Measurements from ENCODE around the gene PPP1R7. TPM values are rescaled to one million over a fixed set of nuclear protein-coding genes. Genes with fewer than 3 reads are reported as not detected.

Gene PPP1R7
- total and polyA plus RNA-seq, 10 donors = 36.1 to 89.3 (median 48.8) TPM

DNA sequence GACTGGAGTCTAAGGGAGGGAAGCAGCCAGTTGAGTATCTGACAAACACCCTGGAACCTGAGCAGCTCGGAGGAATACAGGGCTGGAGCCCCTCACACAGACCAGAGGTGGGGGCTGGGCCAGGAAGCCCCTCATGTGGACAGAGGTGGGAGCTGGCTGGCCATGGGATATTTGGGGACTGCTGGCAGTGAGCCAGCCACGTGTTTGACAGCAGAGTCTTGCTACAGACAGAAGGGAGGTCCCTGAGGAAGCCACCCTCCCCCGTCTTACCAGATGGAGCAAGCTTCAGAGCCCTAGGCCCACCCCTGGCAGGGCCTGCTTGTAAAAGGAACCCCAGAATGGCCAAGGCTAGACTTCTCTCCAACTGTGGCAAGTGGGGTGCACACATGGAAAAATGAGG, 44.6 kb upstream of the PPP1R7 start:
- no peaks in the 10 kb centered on the region for H3K27me3 ChIP-seq (replicated peaks in 1 of 7)
- intact Hi-C loops (cut with DNase I; ENCODE audit: low total_unique reads) = no loop called here
- no peak for DNase-seq
- H3K27ac ChIP-seq = peak overlapping the region in 1 of 8 donors; percentile 93
- no peak for TF ChIP-seq POLR2A (IDR thresholded peaks at IDR 0.05)
- TF ChIP-seq, protein P1, sequence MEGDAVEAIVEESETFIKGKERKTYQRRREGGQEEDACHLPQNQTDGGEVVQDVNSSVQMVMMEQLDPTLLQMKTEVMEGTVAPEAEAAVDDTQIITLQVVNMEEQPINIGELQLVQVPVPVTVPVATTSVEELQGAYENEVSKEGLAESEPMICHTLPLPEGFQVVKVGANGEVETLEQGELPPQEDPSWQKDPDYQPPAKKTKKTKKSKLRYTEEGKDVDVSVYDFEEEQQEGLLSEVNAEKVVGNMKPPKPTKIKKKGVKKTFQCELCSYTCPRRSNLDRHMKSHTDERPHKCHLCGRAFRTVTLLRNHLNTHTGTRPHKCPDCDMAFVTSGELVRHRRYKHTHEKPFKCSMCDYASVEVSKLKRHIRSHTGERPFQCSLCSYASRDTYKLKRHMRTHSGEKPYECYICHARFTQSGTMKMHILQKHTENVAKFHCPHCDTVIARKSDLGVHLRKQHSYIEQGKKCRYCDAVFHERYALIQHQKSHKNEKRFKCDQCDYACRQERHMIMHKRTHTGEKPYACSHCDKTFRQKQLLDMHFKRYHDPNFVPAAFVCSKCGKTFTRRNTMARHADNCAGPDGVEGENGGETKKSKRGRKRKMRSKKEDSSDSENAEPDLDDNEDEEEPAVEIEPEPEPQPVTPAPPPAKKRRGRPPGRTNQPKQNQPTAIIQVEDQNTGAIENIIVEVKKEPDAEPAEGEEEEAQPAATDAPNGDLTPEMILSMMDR (IDR thresholded peaks at IDR 0.05 in 8 of 11, conservative IDR thresholded peaks at IDR 0.05 in 3 of 11) = no peak
- TF ChIP-seq POLR2AphosphoS5 (IDR thresholded peaks at IDR 0.05) = no peak
- 50 to 71% (median 61%) methylated on average over 3 of the region's 3 CpGs for WGBS, 5 donors
- H3K4me1 ChIP-seq = peaks cover 23 to 88% (median 43%) of the 10 kb centered on the region in 6 donors
- peaks cover 0 to 22% (median 0%) of the 10 kb centered on the region in 6 donors for H3K36me3 ChIP-seq
- H3K9me3 ChIP-seq = no peaks in the 10 kb centered on the region
- H3K4me3 ChIP-seq = no peak overlapping the region

DNA sequence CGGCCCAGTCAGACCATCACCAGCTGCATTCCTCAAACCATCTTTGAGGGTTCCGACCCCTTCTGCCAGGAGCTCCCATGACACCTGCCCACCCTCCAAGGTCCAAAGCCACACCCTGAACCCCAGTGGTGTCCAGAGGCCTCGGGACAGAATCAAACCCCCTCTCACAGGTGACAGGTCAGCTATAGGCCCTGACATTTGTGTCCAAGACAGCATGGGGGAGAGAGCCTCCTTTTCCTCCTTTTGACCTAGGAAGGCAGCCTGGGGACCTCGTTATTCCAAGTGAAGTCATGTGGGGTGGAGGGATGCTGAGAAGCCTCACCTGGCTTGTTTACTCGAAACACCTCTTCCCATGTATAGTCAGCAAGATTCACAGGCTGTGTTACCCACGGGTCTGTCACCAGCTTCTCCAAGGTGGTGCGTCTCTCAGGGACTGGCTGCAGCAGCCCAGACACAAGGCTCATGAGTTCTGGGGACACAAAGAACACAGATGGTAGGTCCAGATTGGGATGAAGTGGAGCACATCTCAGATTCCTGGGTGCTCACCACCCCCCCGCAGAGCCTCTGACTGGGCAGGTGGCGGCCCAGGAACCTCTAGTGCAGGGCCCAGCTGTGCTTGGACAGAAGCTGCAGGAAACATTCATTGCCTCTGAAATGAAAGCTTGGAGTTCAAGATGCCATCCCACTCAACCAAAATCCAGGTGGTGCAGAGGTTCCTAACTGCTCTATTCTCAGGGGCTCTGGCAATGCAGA, 43.1 kb upstream of the PPP1R7 start:
- Histone ChIP-seq H3K27ac (peak overlapping the region in 2 of 8 donors; percentile 83 to 87), H3K4me3 (no peak overlapping the region), H3K36me3 (peaks cover 0 to 20% (median 0%) of the 10 kb centered on the region in 6 donors), H3K27me3 (replicated peaks in 1 of 7) (no peaks in the 10 kb centered on the region), H3K4me1 (peaks cover 15 to 92% (median 43%) of the 10 kb centered on the region in 6 donors), H3K9me3 (no peaks in the 10 kb centered on the region)
- no peak for DNase-seq
- intact Hi-C loops (cut with DNase I; ENCODE audit: low total_unique reads) = no loop called here
- TF ChIP-seq, protein P1 (IDR thresholded peaks at IDR 0.05 in 8 of 11, conservative IDR thresholded peaks at IDR 0.05 in 3 of 11) = no peak
- TF ChIP-seq POLR2AphosphoS5 (IDR thresholded peaks at IDR 0.05) (no peak), POLR2A (IDR thresholded peaks at IDR 0.05) (no peak)
- 92 to 97% (median 94%) methylated on average over 8 to 9 of the region's 9 CpGs for WGBS, 5 donors

DNA sequence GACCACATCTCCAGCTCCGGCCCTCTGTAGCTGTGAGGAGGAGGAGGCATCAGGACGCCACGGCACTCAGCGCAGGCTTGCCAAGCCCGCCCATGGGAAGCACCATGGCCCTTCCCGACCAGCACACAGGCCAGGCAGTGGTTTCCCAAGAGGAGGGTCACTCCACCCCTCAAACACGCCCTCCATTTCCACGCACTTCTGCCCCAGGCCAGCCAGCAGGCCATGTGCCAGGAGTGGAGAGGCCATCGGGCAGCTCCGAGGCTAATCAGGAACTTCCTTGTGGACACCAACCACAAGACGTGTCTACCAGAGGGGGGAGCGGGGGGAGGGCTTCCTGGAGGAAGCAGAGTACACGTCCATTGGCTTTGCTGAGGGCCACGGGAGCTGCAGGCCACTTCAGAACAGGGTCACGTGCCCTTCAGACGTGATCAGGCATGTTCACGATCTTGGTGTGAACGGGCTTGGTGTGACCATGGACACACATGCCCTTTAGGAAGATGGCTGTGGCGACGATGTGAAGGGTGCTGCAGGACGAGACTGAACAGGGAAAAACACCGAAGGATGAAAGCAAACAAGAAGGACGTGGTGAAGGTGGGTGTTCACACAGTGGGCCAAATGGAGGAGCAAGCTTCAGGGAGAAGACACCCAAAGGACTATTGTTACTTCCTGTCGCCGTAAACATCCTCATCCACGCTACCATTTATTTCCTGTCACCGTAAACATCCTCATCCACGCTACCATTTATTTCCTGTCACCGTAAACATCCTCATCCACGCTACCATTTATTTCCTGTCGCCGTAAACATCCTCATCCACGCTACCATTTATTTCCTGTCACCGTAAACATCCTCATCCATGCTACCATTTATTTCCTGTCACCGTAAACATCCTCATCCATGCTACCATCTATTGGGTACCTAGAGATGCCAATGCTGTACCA, 41.7 kb upstream of the PPP1R7 start:
- WGBS, 5 donors = 59 to 68% (median 63%) methylated on average over 35 of the region's 35 CpGs
- Histone ChIP-seq H3K27ac (peak overlapping the region in 7 of 8 donors; percentile 56 to 87 (median 80)), H3K9me3 (no peaks in the 10 kb centered on the region), H3K4me1 (peaks cover 9 to 93% (median 33%) of the 10 kb centered on the region in 6 donors), H3K36me3 (peaks cover 0 to 20% (median 0%) of the 10 kb centered on the region in 6 donors), H3K27me3 (replicated peaks in 1 of 7) (no peaks in the 10 kb centered on the region), H3K4me3 (peak overlapping the region in 2 of 8 donors; percentile 39 to 45)
- TF ChIP-seq, protein P1 (IDR thresholded peaks at IDR 0.05 in 8 of 11, conservative IDR thresholded peaks at IDR 0.05 in 3 of 11) = no peak
- no peak for TF ChIP-seq POLR2A (IDR thresholded peaks at IDR 0.05)
- TF ChIP-seq POLR2AphosphoS5 (IDR thresholded peaks at IDR 0.05) = peak; percentile 5 to 51 (median 35)
- DNase-seq = no peak
- intact Hi-C loops (cut with DNase I; ENCODE audit: low total_unique reads) = no loop called here
